NCI-H524 treated with DMSO at 0.1 percent for 48 hours (cell line): Measurements from ENCODE around the gene CLPSL1.

Source experiments
- DNase-seq: peaks from one replicate; lab custom pipeline; 2025; lab: John Stamatoyannopoulos, UW

Gene CLPSL1

DNA sequence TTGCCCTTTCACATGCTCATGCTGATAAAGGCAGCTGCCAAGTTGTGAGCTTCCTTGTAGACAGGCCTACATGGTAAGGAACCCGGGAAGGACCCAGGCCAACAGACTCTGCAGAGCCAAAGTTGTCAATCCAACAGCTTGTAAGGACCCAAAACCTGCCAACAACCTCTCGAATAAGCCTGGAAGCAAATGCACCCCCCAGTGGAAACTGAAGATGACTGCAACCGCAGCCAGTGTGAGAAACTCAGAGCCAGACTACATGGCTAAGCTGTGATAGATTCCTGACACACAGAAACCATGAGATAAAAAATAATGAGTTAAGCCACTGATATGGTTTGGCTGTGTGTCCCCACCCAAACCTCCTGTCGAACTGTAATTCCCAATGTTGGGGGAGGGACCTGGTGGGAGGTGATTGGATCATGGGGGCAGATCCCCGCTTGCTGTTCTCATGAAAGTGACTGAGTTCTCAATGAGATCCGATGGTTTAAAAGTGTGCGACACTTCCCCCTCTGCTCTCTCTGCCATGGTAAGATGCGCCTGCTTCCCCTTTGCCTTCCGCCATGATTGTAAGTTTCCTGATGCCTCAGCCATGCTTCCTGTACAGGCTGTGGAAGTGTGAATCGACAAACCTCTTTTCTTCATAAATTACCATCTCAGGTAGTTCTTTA is 23.2 kb upstream of the CLPSL1 start:
- DNase-seq = peak; percentile 16

GRCh38 chr6:35759426-35759825 is 21.4 kb upstream of the CLPSL1 start:
- DNase-seq = no peak

- DNase-seq = no peak
Measured at GRCh38 chr6:35765739-35766138, 15.1 kb upstream of the CLPSL1 start.

GRCh38 chr6:35769211-35769610 is 11.6 kb upstream of the CLPSL1 start:
- no peak for DNase-seq

- no peak for DNase-seq
Measured at GRCh38 chr6:35771343-35771627, 9.5 kb upstream of the CLPSL1 start.

- no peak for DNase-seq
Measured at GRCh38 chr6:35774116-35774794, 6.6 kb upstream of the CLPSL1 start.

DNA sequence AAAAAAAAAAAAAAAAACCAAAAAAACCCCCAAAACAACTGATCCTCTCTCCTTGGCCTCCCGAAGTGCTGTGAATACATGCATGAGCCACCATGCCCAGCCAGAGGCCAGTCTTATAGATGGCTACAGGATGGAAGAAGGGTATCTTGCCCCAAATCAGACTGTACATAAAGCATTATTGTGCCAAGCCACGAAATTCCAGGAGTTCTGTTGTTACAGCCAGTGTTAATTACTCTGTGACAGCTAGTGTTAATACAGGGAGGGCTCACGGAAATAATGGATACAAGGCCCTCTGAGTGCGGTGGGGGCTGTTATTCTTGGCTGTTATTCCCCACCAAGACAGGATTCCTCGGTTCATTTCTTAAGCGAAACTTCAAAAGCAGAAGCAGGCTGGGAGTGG is 5.8 kb upstream of the CLPSL1 start:
- DNase-seq = no peak

- DNase-seq = no peak
Measured at GRCh38 chr6:35776364-35777215, 4.2 kb upstream of the CLPSL1 start, which contains the start of gene CLPSL2. Gene CLPSL2, plus strand, starts transcription at chr6:35776598. Its CDS starts 21 bp downstream, at chr6:35776619.

DNA sequence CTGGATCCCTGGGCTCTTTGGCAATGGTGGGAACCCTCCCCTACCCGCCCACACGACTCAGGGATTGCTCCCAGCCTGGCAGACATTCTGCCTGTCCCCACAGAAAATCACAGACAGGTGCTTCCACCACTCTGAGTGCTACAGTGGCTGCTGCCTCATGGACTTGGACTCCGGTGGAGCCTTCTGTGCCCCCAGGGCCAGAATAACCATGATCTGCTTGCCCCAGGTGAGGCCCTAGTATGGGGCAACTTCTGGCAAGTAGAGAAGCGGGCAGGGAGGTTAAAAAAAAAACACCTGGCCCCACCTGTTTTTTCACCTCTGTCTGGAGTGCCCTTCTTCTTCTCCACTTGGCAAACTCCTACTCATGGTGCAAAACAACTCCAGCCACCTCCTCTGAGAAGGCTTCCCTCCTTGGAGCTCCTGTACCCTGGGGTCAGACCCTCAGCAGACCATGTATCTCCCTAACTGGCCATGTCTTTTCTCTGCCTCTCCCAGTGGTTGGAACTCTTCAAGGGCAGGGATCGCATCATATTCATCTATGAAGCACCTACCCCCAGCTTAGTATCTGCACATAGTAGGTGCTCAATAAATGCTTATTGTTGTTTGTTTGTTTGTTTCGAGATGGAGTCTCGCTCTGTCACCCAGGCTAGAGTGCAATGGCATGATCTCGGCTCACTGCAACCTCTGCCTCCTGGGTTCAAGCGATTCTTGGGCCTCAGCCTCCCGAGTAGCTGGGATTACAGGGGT is 3.3 kb upstream of the CLPSL1 start:
- DNase-seq = no peak

DNA sequence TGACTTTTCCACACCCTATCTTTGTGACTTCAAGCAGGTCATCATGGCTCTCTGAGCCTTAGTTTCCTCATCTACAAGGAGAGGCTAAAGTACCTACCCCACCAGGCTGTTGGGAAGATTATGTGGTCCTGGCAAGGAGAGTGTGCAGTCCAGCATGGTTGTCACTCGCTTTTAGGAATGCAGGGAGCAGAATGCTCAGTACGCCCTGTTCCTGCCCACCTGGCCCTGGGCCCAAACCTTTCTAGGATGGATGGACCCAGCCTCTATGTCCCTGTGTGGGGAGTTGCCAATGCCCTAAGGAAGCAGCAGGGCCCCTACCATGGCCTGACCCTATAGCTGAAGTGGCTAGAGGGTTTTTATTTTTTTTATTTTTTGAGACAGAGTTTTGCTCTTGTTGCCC is 2.4 kb upstream of the CLPSL1 start:
- no peak for DNase-seq

DNA sequence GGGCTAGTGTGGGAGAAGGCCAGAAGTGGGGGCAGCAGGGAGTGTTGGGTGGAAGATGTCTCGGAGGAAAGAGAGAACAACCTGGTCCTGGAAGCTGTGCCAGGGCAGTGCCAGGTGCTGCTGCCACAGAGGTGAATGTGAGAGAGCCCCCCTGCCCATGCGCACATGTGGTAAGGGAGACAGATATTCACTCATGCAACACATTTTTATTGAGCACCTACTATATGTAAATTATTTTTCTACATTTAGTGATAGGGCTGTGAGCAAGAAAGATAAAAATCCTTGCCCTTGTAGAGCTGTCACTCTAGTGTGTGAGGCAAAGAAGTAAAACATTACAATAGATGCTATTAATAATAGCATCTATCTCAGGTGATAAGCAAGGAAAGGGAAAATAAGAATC is 471 bp downstream of the CLPSL1 start:
- DNase-seq = no peak

DNA sequence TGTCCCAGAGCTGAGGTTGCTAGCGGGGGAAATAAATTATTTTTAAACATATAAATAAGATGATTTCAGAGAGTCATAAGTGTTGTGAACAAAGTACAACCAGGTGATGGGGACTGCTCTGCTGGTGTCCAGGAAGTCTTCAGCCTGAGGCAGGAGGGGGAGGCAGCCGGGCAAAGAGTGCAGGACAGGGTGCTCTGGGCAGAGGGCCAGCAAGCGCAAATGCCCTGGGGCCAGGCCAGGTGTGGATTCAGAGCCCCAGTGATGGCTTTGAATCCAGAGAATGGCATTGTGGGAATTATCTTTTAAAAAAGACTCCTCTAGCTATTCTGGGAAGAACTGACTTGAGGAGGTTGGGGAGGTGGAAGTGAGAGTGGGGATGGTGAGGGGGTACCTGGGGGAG is 1.6 kb downstream of the CLPSL1 start:
- no peak for DNase-seq

- no peak for DNase-seq
Measured at GRCh38 chr6:35784200-35784599, 3.4 kb downstream of the CLPSL1 start.

GRCh38 chr6:35786272-35786671 is 5.5 kb downstream of the CLPSL1 start:
- DNase-seq = no peak

DNA sequence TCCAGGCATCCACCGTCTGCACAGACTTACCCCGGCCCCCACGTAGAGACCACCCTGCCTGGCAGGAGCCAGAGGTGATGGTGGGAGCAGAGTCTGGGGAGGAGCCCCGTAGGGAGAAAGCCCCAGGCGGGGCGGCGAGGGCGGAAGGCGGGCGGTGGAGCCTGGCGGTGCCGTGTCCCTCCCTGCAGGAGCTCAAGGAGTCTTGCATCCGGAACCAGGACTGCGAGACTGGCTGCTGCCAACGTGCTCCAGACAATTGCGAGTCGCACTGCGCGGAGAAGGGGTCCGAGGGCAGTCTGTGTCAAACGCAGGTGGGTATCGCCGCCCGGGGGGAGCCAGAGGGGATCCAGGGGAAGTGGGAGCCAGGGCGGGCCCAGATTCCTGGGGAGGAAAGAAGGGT is 6.0 kb downstream of the CLPSL1 start:
- no peak for DNase-seq

DNA sequence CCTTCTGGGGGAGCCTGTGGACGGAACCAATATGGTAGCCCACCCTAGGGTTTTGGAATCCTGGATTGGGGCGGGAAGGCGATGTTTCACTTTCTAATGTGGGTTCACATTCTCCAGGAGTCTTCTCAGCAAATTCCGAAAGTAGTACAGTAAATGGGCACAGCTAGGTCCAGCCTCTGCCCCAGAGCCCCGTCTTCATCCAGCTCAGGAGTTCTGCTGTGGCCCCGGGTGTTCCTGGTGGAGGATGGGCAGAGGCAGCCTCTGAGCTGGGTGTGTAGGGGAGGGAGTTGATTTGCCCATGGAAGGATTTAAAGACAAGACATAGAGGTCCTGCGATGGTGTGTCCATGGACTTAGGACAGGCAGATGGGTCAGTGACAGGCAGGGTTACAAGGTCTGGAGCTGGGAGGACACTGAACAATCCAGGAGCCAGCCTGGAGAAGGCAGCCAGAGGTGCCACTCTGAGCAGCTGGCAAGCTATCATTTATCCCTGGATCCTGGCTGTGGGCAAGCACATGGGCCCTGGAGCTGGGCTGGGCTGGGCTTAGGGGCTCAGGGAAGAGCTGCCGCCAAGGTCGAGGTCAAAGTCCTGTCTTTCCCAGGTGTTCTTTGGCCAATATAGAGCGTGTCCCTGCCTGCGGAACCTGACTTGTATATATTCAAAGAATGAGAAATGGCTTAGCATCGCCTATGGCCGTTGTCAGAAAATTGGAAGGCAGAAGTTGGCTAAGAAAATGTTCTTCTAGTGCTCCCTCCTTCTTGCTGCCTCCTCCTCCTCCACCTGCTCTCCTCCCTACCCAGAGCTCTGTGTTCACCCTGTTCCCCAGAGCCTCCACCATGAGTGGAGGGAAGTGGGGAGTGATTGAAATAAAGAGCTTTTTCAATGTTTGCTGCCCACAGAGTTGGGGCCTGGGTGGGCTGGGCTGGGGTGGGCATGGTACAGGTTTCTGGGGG is 6.7 kb downstream of the CLPSL1 start:
- no peak for DNase-seq

DNA sequence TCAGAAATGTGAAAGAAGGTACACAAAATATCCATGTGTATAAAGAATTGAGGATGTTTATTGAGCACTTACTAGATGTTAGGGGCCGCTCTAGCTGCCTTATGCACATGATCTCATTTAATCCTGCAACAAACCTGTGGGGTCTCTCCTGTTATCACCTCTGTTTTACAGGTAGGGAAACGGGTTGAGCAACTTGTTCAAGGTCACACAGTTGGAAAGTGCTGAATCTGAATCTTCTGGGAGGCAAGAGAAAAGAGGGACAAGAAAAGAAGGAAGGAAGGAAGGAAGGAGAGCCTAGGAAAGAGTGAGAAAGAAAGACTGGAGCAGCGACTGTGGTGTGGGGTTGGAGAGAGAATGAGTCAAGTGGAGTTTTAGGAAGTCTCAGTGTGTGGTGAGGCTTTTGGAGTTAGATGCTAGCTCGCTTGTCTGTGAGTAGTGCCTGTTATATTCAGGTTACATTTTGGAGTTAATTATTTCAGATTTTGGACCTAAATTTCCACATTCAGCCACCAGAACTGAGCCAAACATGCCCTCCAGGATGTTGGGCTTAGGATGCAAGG is 7.7 kb downstream of the CLPSL1 start:
- no peak for DNase-seq

DNA sequence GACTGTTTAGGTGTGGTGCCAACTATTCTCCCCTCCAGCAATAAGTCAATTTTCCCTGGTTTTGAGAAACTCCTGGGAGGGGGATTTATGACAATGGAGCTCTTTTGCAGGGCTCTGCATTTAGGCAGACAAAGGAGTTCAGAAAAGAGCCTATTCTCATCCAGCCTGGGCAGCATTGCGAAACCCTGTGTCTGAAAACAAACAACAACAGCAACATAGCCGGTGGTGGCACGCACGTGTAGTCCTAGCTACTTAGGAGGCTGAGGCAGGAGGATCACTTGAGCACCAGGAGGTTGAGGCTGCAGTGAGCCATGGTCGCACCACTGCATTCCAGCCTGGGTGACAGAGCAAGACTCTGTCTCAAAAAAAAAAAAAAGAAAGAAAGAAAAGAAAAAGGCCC is 9.9 kb downstream of the CLPSL1 start:
- DNase-seq = no peak

DNA sequence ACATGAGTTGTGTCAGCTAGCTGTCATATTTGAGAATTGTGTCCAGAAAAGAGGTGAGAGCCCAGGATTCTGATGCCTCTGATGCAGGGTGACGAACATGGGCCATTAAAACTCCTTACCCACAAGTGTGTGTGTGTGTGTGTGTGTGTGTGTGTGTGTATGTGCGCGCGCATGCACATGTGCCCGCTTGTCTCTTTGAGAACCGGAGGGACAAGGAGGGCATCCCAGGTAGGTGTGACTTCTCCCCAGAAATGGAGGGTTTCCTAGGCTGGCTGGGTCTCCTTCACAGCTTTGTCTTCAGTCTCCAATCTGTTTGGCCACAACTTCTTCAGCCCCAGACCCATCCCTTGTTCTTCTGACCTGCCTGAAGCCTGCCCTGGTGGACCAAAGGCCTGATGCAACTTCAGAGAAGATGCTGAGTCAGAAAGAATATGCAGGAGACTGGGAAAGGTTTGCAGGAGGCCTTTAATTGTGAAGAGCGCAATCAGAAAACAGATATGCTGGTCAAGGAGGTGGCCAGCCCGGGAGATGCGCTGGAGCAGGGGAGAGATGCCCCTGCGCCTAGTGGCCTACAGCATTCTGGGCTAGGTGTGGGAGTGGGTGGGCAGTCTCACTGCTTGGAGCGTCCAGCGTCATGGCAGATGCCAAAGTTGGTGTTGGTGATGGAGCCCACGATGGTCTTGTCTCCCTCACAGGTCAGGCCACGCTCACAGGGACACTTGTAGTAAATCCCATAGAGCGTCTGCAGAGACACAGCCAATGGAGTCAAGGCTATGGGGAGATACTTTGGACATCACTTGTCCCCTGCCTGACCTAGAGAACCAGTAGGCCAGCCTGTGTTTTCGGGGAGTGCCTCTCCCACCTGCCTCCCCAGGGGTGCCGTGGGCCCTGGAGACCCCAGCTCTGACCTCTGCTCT is 14.0 kb downstream of the CLPSL1 start:
- DNase-seq = no peak
